CD8-positive, alpha-beta memory T cell (primary cell): ENCODE measurements around the gene CDC45. TPM values are rescaled to one million over a fixed set of nuclear protein-coding genes. Genes with fewer than 3 reads are reported as not detected.

ENCODE experiments used
- CTCF ChIA-PET: fragments of 350-600 bp; sonication (Branson Sonifier 250); formaldehyde crosslinking; loops from one replicate; lab custom pipeline; 2021; ENCODE audit warnings: antibody characterized with exemption; lab: Charles Lee
- POLR2A ChIA-PET: fragments of 350-600 bp; sonication (Branson Sonifier 250); formaldehyde crosslinking; loops from one replicate; lab custom pipeline; 2021; ENCODE audit warnings: antibody characterized with exemption; lab: Charles Lee
- DNase-seq, 5 donors: peaks; one replicate each; pipeline versions ENCODE4 v3.0.0 to v3.0.0-alpha.2; 2020 to 2022; ENCODE audit warnings: mixed read lengths in 1 of 5
- H3K27ac ChIP-seq: one replicate; pipeline ENCODE4 v1.7.0; 2013; ENCODE audit warnings: low read depth, mild to moderate bottlenecking, low read length, moderate library complexity
- H3K27me3 ChIP-seq: 2 replicates; pipeline ENCODE4 v1.7.0; 2013; ENCODE audit warnings: low read length, mild to moderate bottlenecking; ENCODE audit not compliant: insufficient read depth, poor library complexity, severe bottlenecking
- H3K36me3 ChIP-seq: 2 replicates; pipeline ENCODE4 v1.7.0; 2013; ENCODE audit warnings: mild to moderate bottlenecking, low read length, moderate library complexity; ENCODE audit not compliant: insufficient read depth
- H3K4me1 ChIP-seq: 2 replicates; pipeline ENCODE4 v1.7.0; 2013; ENCODE audit warnings: mild to moderate bottlenecking, low read length, moderate library complexity; ENCODE audit not compliant: insufficient read depth
- H3K4me3 ChIP-seq: 2 replicates; pipeline ENCODE4 v1.7.0; 2013; ENCODE audit warnings: mild to moderate bottlenecking, low read length
- H3K9me3 ChIP-seq: 2 replicates; pipeline ENCODE4 v1.7.0; 2013; ENCODE audit warnings: mild to moderate bottlenecking, low read length
- H3K27ac Mint-ChIP-seq, 8 donors: one replicate each; pipeline ENCODE4 v1.8.0; 2020 to 2021; ENCODE audit warnings: mixed read lengths in 8 of 8, mild to moderate bottlenecking in 6 of 8, inconsistent platforms in 3 of 8, moderate library complexity in 3 of 8
- H3K27me3 Mint-ChIP-seq, 2 donors: one replicate each; pipeline ENCODE4 v1.8.0; 2020 to 2021; ENCODE audit warnings: mixed read lengths in 2 of 2, mild to moderate bottlenecking in 1 of 2, moderate library complexity in 1 of 2
- H3K36me3 Mint-ChIP-seq, 3 donors: one replicate each; pipeline ENCODE4 v1.8.0; 2020 to 2021; ENCODE audit warnings: mixed read lengths in 3 of 3, inconsistent platforms in 1 of 3, mild to moderate bottlenecking in 1 of 3
- H3K4me1 Mint-ChIP-seq, 3 donors: one replicate each; pipeline ENCODE4 v1.8.0; 2020 to 2021; ENCODE audit warnings: mixed read lengths in 3 of 3, inconsistent platforms in 1 of 3, mild to moderate bottlenecking in 1 of 3
- H3K4me3 Mint-ChIP-seq, 7 donors: one replicate each; pipeline ENCODE4 v1.8.0; 2020 to 2021; ENCODE audit warnings: mixed read lengths in 7 of 7, mild to moderate bottlenecking in 6 of 7, moderate library complexity in 4 of 7, inconsistent platforms in 2 of 7
- H3K9me3 Mint-ChIP-seq, 5 donors: one replicate each; pipeline ENCODE4 v1.8.0; 2020 to 2022; ENCODE audit warnings: mixed read lengths in 5 of 5, mild to moderate bottlenecking in 3 of 5, moderate library complexity in 2 of 5, inconsistent platforms in 1 of 5
- polyA plus RNA-seq: library from polyadenylated mRNA; unstranded; fragments of 300-500 nt; fragmentation: Illumina TruSeq; gene quantifications from one replicate; pipeline ENCODE4 v1.2.3, GENCODE V29; 2021
- total RNA-seq, 2 experiments: library from RNA; stranded (reverse); gene quantifications; one replicate each; pipeline ENCODE4 v1.2.3, GENCODE V29; 2021

Gene CDC45
- total and polyA plus RNA-seq, 3 experiments from 2014 or later = 0.17 to 101 (median 99.0) TPM

- CTCF ChIA-PET = no interaction called here
- no peaks in the 10 kb centered on the region for H3K4me1 Mint-ChIP-seq
- H3K27me3 Mint-ChIP-seq = peaks cover 9 to 17% of the 10 kb centered on the region in 2 donors
- no peak overlapping the region for H3K27ac ChIP-seq
- POLR2A ChIA-PET = no interaction called here
- peaks cover 0 to 5% (median 0%) of the 10 kb centered on the region in 5 donors for H3K9me3 Mint-ChIP-seq
- H3K27me3 ChIP-seq = peaks cover 5% of the 10 kb centered on the region
- no peaks in the 10 kb centered on the region for H3K36me3 ChIP-seq
- H3K4me3 ChIP-seq = no peak overlapping the region
- DNase-seq = no peak
- no peaks in the 10 kb centered on the region for H3K4me1 ChIP-seq
- H3K9me3 ChIP-seq = no peaks in the 10 kb centered on the region
- no peak overlapping the region for H3K27ac Mint-ChIP-seq
- H3K4me3 Mint-ChIP-seq = no peak overlapping the region
- no peaks in the 10 kb centered on the region for H3K36me3 Mint-ChIP-seq
These were observed 85.9 kb downstream of the CDC45 start for GRCh38 chr22:19565382-19566278.

- H3K9me3 Mint-ChIP-seq = peaks cover 0 to 5% (median 0%) of the 10 kb centered on the region in 5 donors
- H3K27me3 Mint-ChIP-seq = peaks cover 9 to 15% of the 10 kb centered on the region in 2 donors
- H3K4me3 Mint-ChIP-seq = no peak overlapping the region
- Histone ChIP-seq H3K4me3 (no peak overlapping the region), H3K27me3 (peaks cover 5% of the 10 kb centered on the region), H3K9me3 (no peaks in the 10 kb centered on the region), H3K4me1 (no peaks in the 10 kb centered on the region), H3K36me3 (no peaks in the 10 kb centered on the region), H3K27ac (no peak overlapping the region)
- H3K27ac Mint-ChIP-seq = no peak overlapping the region
- no peaks in the 10 kb centered on the region for H3K4me1 Mint-ChIP-seq
- CTCF ChIA-PET = no interaction called here
- no peak for DNase-seq
- H3K36me3 Mint-ChIP-seq = no peaks in the 10 kb centered on the region
- POLR2A ChIA-PET = no interaction called here
These were observed 86.8 kb downstream of the CDC45 start for GRCh38 chr22:19566279-19567156.

- Mint-ChIP-seq H3K4me3 (no peak overlapping the region), H3K27me3 (peaks cover 9 to 15% of the 10 kb centered on the region in 2 donors), H3K27ac (no peak overlapping the region), H3K9me3 (peaks cover 0 to 5% (median 0%) of the 10 kb centered on the region in 5 donors), H3K36me3 (peaks cover 0 to 1% (median 0%) of the 10 kb centered on the region in 3 donors), H3K4me1 (no peaks in the 10 kb centered on the region)
- peaks cover 5% of the 10 kb centered on the region for H3K27me3 ChIP-seq
- CTCF ChIA-PET = interaction anchor here (1.0 kb wide), 1 partner anchor 504 kb away, joined by 4 read pairs; no protein-coding TSS in a partner anchor
- no peaks in the 10 kb centered on the region for H3K4me1 ChIP-seq
- H3K27ac ChIP-seq = no peak overlapping the region
- no peaks in the 10 kb centered on the region for H3K9me3 ChIP-seq
- H3K4me3 ChIP-seq = no peak overlapping the region
- H3K36me3 ChIP-seq = no peaks in the 10 kb centered on the region
- POLR2A ChIA-PET = no interaction called here
- DNase-seq = no peak
These were observed 87.7 kb downstream of the CDC45 start for GRCh38 chr22:19567157-19568009.

DNA sequence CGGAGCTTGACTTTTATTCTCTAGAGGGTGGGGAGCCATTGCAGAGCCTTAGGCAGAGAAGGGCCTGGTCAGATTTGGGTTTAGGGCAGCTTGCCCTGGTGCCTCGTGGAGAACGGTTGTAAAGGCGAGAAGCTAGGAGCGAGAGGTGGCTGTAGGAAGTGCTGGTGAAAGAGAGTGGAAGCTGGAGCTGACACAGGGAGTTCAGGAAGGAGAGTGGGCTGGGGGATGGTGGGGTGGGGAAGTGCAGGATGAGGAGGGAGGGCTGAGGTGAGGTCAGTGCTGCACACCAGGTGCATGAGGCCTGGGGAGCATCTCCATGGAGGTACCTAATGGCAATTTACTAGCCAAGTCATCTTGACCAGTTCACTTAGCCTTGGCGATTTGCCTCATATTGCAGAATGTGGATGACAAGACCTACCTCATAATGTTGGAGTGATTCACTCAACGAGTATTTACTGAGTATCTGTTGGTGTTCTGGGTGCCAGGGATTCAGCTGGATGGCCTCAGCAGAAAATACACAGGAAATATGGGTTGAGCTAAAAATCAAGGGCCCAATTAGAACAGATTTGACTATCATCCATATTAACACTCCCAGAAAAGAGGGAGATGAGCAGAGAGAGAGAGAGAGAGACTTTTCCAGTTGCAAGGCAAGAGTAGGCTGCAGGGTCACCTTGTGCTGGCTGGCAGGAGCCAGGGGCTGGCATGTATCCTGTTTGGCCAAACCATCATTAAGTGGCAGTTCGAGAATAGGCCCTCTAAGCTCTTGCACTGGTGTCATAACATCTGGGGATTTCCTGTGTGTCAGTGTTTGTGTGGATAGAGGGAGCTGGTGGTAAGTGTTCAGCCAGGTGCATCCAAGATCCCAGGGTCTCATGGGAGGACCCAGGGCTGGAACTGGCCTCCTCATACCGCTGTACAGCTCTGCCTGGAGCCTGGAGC is 88.9 kb downstream of the CDC45 start:
- Mint-ChIP-seq H3K4me3 (no peak overlapping the region), H3K27ac (no peak overlapping the region), H3K27me3 (peaks cover 11 to 15% of the 10 kb centered on the region in 2 donors), H3K4me1 (no peaks in the 10 kb centered on the region), H3K9me3 (peaks cover 0 to 5% (median 0%) of the 10 kb centered on the region in 5 donors), H3K36me3 (peaks cover 0 to 1% (median 0%) of the 10 kb centered on the region in 3 donors)
- no peaks in the 10 kb centered on the region for H3K36me3 ChIP-seq
- H3K4me3 ChIP-seq = no peak overlapping the region
- H3K27me3 ChIP-seq = peaks cover 5% of the 10 kb centered on the region
- POLR2A ChIA-PET = no interaction called here
- no peaks in the 10 kb centered on the region for H3K4me1 ChIP-seq
- no peaks in the 10 kb centered on the region for H3K9me3 ChIP-seq
- no peak overlapping the region for H3K27ac ChIP-seq
- DNase-seq = no peak
- CTCF ChIA-PET = interaction anchor here (1.0 kb wide), 1 partner anchor 503 kb away, joined by 4 read pairs; no protein-coding TSS in a partner anchor

GRCh38 chr22:19569276-19569640 is 89.5 kb downstream of the CDC45 start:
- POLR2A ChIA-PET = no interaction called here

GRCh38 chr22:19569976-19570375 is 90.3 kb downstream of the CDC45 start:
- POLR2A ChIA-PET = no interaction called here
- peaks cover 0 to 1% (median 0%) of the 10 kb centered on the region in 3 donors for H3K36me3 Mint-ChIP-seq
- no peaks in the 10 kb centered on the region for H3K4me1 Mint-ChIP-seq
- Histone ChIP-seq H3K4me3 (no peak overlapping the region), H3K4me1 (no peaks in the 10 kb centered on the region), H3K9me3 (no peaks in the 10 kb centered on the region), H3K27ac (no peak overlapping the region), H3K36me3 (no peaks in the 10 kb centered on the region), H3K27me3 (peaks cover 5% of the 10 kb centered on the region)
- no peaks in the 10 kb centered on the region for H3K9me3 Mint-ChIP-seq
- H3K27me3 Mint-ChIP-seq = peaks cover 15% of the 10 kb centered on the region in 2 donors
- CTCF ChIA-PET = no interaction called here
- DNase-seq = no peak
- no peak overlapping the region for H3K4me3 Mint-ChIP-seq
- no peak overlapping the region for H3K27ac Mint-ChIP-seq

More at GRCh38 chr22:19569276-19569640, 89.5 kb downstream of the CDC45 start:
- Mint-ChIP-seq H3K27ac (no peak overlapping the region), H3K4me1 (no peaks in the 10 kb centered on the region), H3K4me3 (no peak overlapping the region), H3K27me3 (peaks cover 15% of the 10 kb centered on the region in 2 donors), H3K9me3 (peaks cover 0 to 5% (median 0%) of the 10 kb centered on the region in 5 donors), H3K36me3 (peaks cover 0 to 1% (median 0%) of the 10 kb centered on the region in 3 donors)
- no peaks in the 10 kb centered on the region for H3K36me3 ChIP-seq
- H3K27me3 ChIP-seq = peaks cover 5% of the 10 kb centered on the region
- no peak overlapping the region for H3K27ac ChIP-seq
- no peaks in the 10 kb centered on the region for H3K9me3 ChIP-seq
- no peaks in the 10 kb centered on the region for H3K4me1 ChIP-seq
- DNase-seq = no peak
- no peak overlapping the region for H3K4me3 ChIP-seq
- CTCF ChIA-PET = no interaction called here
